OCI-LY7 (cell line): ENCODE results near the gene RIMS4. TPM values are rescaled to one million over a fixed set of nuclear protein-coding genes. Genes with fewer than 3 reads are reported as not detected.

Source experiments
- BruUV-seq: library from RNA; stranded (reverse); fragments of 400-500 nt; replicated peaks from 2 replicates; lab custom pipeline; 2021; lab: Mats Ljungman, UMichigan
- CTCF ChIA-PET: fragments of 300-600 bp; sonication (Branson Sonifier 250); formaldehyde crosslinking; loops from one replicate; lab custom pipeline; 2022; ENCODE audit warnings: antibody characterized with exemption; ENCODE audit not compliant: unreplicated experiment; lab: Charles Lee
- POLR2A ChIA-PET: fragments of 300-600 bp; sonication (Branson Sonifier 250); formaldehyde crosslinking; loops from one replicate; lab custom pipeline; 2022; ENCODE audit warnings: antibody characterized with exemption; lab: Charles Lee
- DNase-seq: peaks from one replicate; pipeline ENCODE4 v3.0.0-alpha.2; 2015; ENCODE audit warnings: low spot score
- H2AFZ ChIP-seq: fragments of 200-600 bp; sonication (generic), shearing (Covaris generic); 2 replicates; pipeline ENCODE4 v1.6.1; 2014; ENCODE audit warnings: mild to moderate bottlenecking, antibody characterized with exemption, low read length, moderate library complexity
- H3K27ac ChIP-seq: fragments of 200-600 bp; sonication (generic); 2 replicates; pipeline ENCODE4 v1.5.1; 2014; ENCODE audit warnings: mixed run types, low read depth, mild to moderate bottlenecking, moderate library complexity, low read length, inconsistent platforms; ENCODE audit not compliant: poor library complexity, severe bottlenecking
- H3K36me3 ChIP-seq: fragments of 200-600 bp; sonication (generic); 2 replicates; pipeline ENCODE4 v1.6.1; 2014; ENCODE audit warnings: mild to moderate bottlenecking, antibody characterized with exemption, low read length, moderate library complexity, mixed read lengths; ENCODE audit not compliant: insufficient read depth
- H3K4me1 ChIP-seq: fragments of 200-600 bp; sonication (generic); 2 replicates; pipeline ENCODE4 v1.5.1; 2014; ENCODE audit warnings: mild to moderate bottlenecking, low read length; ENCODE audit not compliant: insufficient read depth, poor library complexity, severe bottlenecking
- H3K4me2 ChIP-seq: fragments of 200-600 bp; sonication (generic); 2 replicates; pipeline ENCODE4 v1.6.1; 2014; ENCODE audit warnings: mild to moderate bottlenecking, low read length
- H3K4me3 ChIP-seq: fragments of 200-600 bp; sonication (generic); 2 replicates; pipeline ENCODE4 v1.5.1; 2014; ENCODE audit warnings: mild to moderate bottlenecking, low read depth, low read length; ENCODE audit not compliant: poor library complexity, severe bottlenecking
- H3K79me2 ChIP-seq: fragments of 200-600 bp; sonication (generic); 2 replicates; pipeline ENCODE4 v1.6.1; 2016; ENCODE audit warnings: low read depth, mild to moderate bottlenecking, low read length, moderate library complexity, mixed read lengths; ENCODE audit not compliant: insufficient read depth
- H3K9me2 ChIP-seq: fragments of 200-600 bp; sonication (generic); 2 replicates; pipeline ENCODE4 v1.6.1; 2016; ENCODE audit warnings: mild to moderate bottlenecking, low read length, mixed read lengths; ENCODE audit not compliant: insufficient read depth
- H3K9me3 ChIP-seq: fragments of 200-600 bp; sonication (generic); 2 replicates; pipeline ENCODE4 v1.6.1; 2014; ENCODE audit warnings: mild to moderate bottlenecking, mixed run types, low read length, mixed read lengths
- H4K20me1 ChIP-seq: fragments of 200-600 bp; sonication (generic); 2 replicates; pipeline ENCODE4 v1.6.1; 2014; ENCODE audit warnings: mild to moderate bottlenecking, antibody characterized with exemption, low read length, moderate library complexity, mixed read lengths; ENCODE audit not compliant: insufficient read depth
- EZH2phosphoT487 ChIP-seq: fragments of 200-600 bp; sonication (generic); IDR thresholded peaks from 2 replicates; pipeline ENCODE4 v1.6.1; 2018; ENCODE audit warnings: low read depth, borderline replicate concordance, mild to moderate bottlenecking, mixed run types, antibody characterized with exemption, low read length, moderate library complexity, mixed read lengths
- intact Hi-C: fragments of 100-400 bp; cut with micrococcal nuclease; formaldehyde crosslinking; loops from one replicate; pipeline ENCODE4 v1.10.0; 2022; ENCODE audit not compliant: unreplicated experiment
- total RNA-seq, 2 experiments: library from RNA; depleted of rRNA in 1 of 2; stranded (reverse); fragments of >200 nt in 1 of 2; shearing (Covaris generic) in 1 of 2; gene quantifications; 2 replicates each; pipeline ENCODE4 v1.2.3, GENCODE V29; 2014 to 2022
- TF ChIP-seq, protein P1 (sequence below): fragments of 200-600 bp; sonication (generic); conservative IDR thresholded peaks from 2 replicates; pipeline ENCODE4 v1.5.1; 2014; ENCODE audit warnings: mild to moderate bottlenecking, antibody characterized with exemption, low read length, moderate library complexity, mixed read lengths

RIMS4 gene
- total RNA-seq, 2 experiments from 2014 or later, result not detected

- Histone ChIP-seq H4K20me1 (no peaks in the 10 kb centered on the region), H3K9me2 (no peaks in the 10 kb centered on the region), H3K79me2 (no peaks in the 10 kb centered on the region), H3K9me3 (0 out of 2 replicates have a peak, but pooled peaks cover 1% of the 10 kb centered on the region), H3K36me3 (no peaks in the 10 kb centered on the region), H3K4me3 (no peak overlapping the region), H3K27ac (no peak overlapping the region), H3K4me1 (peaks cover 12% of the 10 kb centered on the region), H3K4me2 (no peak overlapping the region), H2AFZ (no peak overlapping the region)
- intact Hi-C loops, result no loop called here
- DNase-seq, result no peak
- ChIA-PET CTCF (interaction anchor here (1.4 kb wide), 1 partner anchor 9 kb away, joined by 3 read pairs; no protein-coding TSS in a partner anchor), POLR2A (no interaction called here)
- TF ChIP-seq, protein P1, sequence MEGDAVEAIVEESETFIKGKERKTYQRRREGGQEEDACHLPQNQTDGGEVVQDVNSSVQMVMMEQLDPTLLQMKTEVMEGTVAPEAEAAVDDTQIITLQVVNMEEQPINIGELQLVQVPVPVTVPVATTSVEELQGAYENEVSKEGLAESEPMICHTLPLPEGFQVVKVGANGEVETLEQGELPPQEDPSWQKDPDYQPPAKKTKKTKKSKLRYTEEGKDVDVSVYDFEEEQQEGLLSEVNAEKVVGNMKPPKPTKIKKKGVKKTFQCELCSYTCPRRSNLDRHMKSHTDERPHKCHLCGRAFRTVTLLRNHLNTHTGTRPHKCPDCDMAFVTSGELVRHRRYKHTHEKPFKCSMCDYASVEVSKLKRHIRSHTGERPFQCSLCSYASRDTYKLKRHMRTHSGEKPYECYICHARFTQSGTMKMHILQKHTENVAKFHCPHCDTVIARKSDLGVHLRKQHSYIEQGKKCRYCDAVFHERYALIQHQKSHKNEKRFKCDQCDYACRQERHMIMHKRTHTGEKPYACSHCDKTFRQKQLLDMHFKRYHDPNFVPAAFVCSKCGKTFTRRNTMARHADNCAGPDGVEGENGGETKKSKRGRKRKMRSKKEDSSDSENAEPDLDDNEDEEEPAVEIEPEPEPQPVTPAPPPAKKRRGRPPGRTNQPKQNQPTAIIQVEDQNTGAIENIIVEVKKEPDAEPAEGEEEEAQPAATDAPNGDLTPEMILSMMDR, result no peak
- TF ChIP-seq EZH2phosphoT487, result no peak
- no TSS peak for BruUV-seq
Measured at GRCh38 chr20:44743916-44744655, 66.3 kb downstream of the RIMS4 start.

GRCh38 chr20:44743080-44743701 lies 67.2 kb downstream of the RIMS4 start:
- Histone ChIP-seq H3K4me3 (no peak overlapping the region), H3K9me2 (no peaks in the 10 kb centered on the region), H3K4me1 (peaks cover 17% of the 10 kb centered on the region), H3K79me2 (no peaks in the 10 kb centered on the region), H3K4me2 (no peak overlapping the region), H4K20me1 (no peaks in the 10 kb centered on the region), H2AFZ (no peak overlapping the region), H3K9me3 (0 out of 2 replicates have a peak, but pooled peaks cover 3% of the 10 kb centered on the region), H3K36me3 (no peaks in the 10 kb centered on the region), H3K27ac (no peak overlapping the region)
- CTCF ChIA-PET, result interaction anchor here (1.4 kb wide), 1 partner anchor 9 kb away, joined by 3 read pairs; no protein-coding TSS in a partner anchor
- TF ChIP-seq, protein P1, result no peak
- no TSS peak for BruUV-seq
- POLR2A ChIA-PET, result interaction anchor here (0.6 kb wide), 1 partner anchor 120 kb away, joined by 5 read pairs; no protein-coding TSS in a partner anchor
- DNase-seq, result no peak
- intact Hi-C loops, result no loop called here
